NCI-H748 (cell line): Measurements from ENCODE around the gene SYTL3.
"Not testable (repeated sequence)": the region's sequence is repeated elsewhere in the genome, so short reads cannot be mapped to it uniquely, and the experiment has no call there.

Source experiments
- DNase-seq: peaks from one replicate; lab custom pipeline; 2025; ENCODE audit not compliant: unreplicated experiment; lab: John Stamatoyannopoulos, UW

The SYTL3 gene

GRCh38 chr6:158661156-158661685 is 11.4 kb downstream of the SYTL3 start:
- DNase-seq: peak; percentile 61

- no peak for DNase-seq
Observed at GRCh38 chr6:158662607-158662953, 12.7 kb downstream of the SYTL3 start.

GRCh38 chr6:158662954-158663624 is 13.2 kb downstream of the SYTL3 start:
- peak; percentile 94 for DNase-seq

GRCh38 chr6:158663625-158664165 is 13.8 kb downstream of the SYTL3 start:
- DNase-seq: peak; percentile 82

GRCh38 chr6:158665332-158665731 is 15.5 kb downstream of the SYTL3 start:
- DNase-seq: no peak

GRCh38 chr6:158666628-158667359 is 16.9 kb downstream of the SYTL3 start:
- peak; percentile 31 for DNase-seq

GRCh38 chr6:158667360-158667981 is 17.6 kb downstream of the SYTL3 start:
- DNase-seq: no peak

- no peak for DNase-seq
Observed at GRCh38 chr6:158668707-158669103, 18.9 kb downstream of the SYTL3 start.

GRCh38 chr6:158669145-158670035 is 19.5 kb downstream of the SYTL3 start:
- DNase-seq: peak; percentile 60

- not testable (repeated sequence) for DNase-seq
Observed at GRCh38 chr6:158672119-158672518, 22.3 kb downstream of the SYTL3 start.

- no peak for DNase-seq
Observed at GRCh38 chr6:158672726-158673125, 22.9 kb downstream of the SYTL3 start.

- DNase-seq: peak; percentile 69
Observed at GRCh38 chr6:158674342-158675131, 24.7 kb downstream of the SYTL3 start.

- not testable (repeated sequence) for DNase-seq
Observed at GRCh38 chr6:158677094-158677493, 27.2 kb downstream of the SYTL3 start.

- DNase-seq: no peak
Observed at GRCh38 chr6:158677906-158678578, 28.2 kb downstream of the SYTL3 start.

GRCh38 chr6:158680015-158680414 is 30.2 kb downstream of the SYTL3 start:
- DNase-seq: no peak

- no peak for DNase-seq
Observed at GRCh38 chr6:158680481-158680880, 30.6 kb downstream of the SYTL3 start.

- no peak for DNase-seq
Observed at GRCh38 chr6:158684311-158684710, 34.5 kb downstream of the SYTL3 start.

- DNase-seq: no peak
Observed at GRCh38 chr6:158684745-158685324, 35.0 kb downstream of the SYTL3 start.

GRCh38 chr6:158686311-158686710 is 36.5 kb downstream of the SYTL3 start:
- no peak for DNase-seq
